Stomach (tissue), 9 donors: ENCODE results near the gene REX1BD. TPM values are rescaled to one million over a fixed set of nuclear protein-coding genes. Genes with fewer than 3 reads are reported as not detected.

Experiments
- DNase-seq, 2 donors: peaks; one replicate each; pipeline versions ENCODE4 v3.0.0 to v3.0.0-alpha.2; 2013 to 2019
- H3K27ac ChIP-seq, 5 donors: fragments of 200-600 bp in 4 of 5; sonication (generic) in 4 of 5; one replicate each; pipeline ENCODE4 v1.5.1; 2013 to 2019; ENCODE audit warnings: mild to moderate bottlenecking in 1 of 5, moderate library complexity in 1 of 5
- H3K27me3 ChIP-seq, 3 donors: fragments of 200-600 bp; sonication (generic); one replicate each; pipeline ENCODE4 v1.5.1; 2017 to 2019; ENCODE audit warnings: mixed run types in 1 of 3
- H3K36me3 ChIP-seq, 4 donors: fragments of 200-600 bp; sonication (generic); 1 replicate in 3 of 4; 2 replicates in 1 of 4; pipeline ENCODE4 v1.5.1; 2016 to 2019
- H3K4me1 ChIP-seq, 4 donors: fragments of 200-600 bp; sonication (generic); one replicate each; pipeline ENCODE4 v1.5.1; 2016 to 2019
- H3K4me3 ChIP-seq, 4 donors: fragments of 200-600 bp; sonication (generic) in 3 of 4; one replicate each; pipeline ENCODE4 v1.5.1; 2016 to 2019; ENCODE audit warnings: mild to moderate bottlenecking in 1 of 4
- H3K9me3 ChIP-seq, 4 donors: fragments of 200-600 bp; sonication (generic); one replicate each; pipeline ENCODE4 v1.5.1; 2016 to 2019
- CTCF ChIP-seq, 7 experiments: fragments of 450-650 bp in 4 of 7; fragments of 200-600 bp in 3 of 7; sonication (generic) in 3 of 7; IDR thresholded peaks; one replicate each; pipeline ENCODE4 v1.5.1; 2016 to 2019; ENCODE audit warnings: antibody characterized with exemption in 7 of 7, control low read depth in 2 of 7, mild to moderate bottlenecking in 1 of 7
- EP300 ChIP-seq: sonication (generic); formaldehyde crosslinking; IDR thresholded peaks from one replicate; pipeline ENCODE4 v1.6.1; 2017; ENCODE audit warnings: antibody characterized with exemption
- POLR2A ChIP-seq, 4 donors: fragments of 450-650 bp; IDR thresholded peaks; one replicate each; pipeline ENCODE4 v1.6.1; 2016; ENCODE audit warnings: antibody characterized with exemption in 4 of 4, control low read depth in 2 of 4, mild to moderate bottlenecking in 1 of 4, moderate library complexity in 1 of 4
- POLR2AphosphoS5 ChIP-seq, 3 donors: sonication (generic); formaldehyde crosslinking; IDR thresholded peaks; one replicate each; pipeline ENCODE4 v1.6.1; 2016; ENCODE audit warnings: antibody characterized with exemption in 3 of 3
- WGBS, 5 donors: extraction: QIAGEN DNeasy Blood & Tissue Kit in 3 of 5; methylation state at CpG; one replicate each; pipeline versions ENCODE4 v1.1.5 to v1.1.7; 2013 to 2018; 5-methylcytosine and 5-hydroxymethylcytosine counted together
- intact Hi-C: fragments of 100-400 bp; cut with DNase I; formaldehyde crosslinking; loops from one replicate; pipeline ENCODE4 v1.15.1; 2023; ENCODE audit warnings: low total_unique reads
- polyA plus RNA-seq, 3 donors: library from polyadenylated mRNA; stranded (reverse); fragments of 200-250 nt; gene quantifications; one replicate each; pipeline ENCODE4 v1.2.3, GENCODE V29; 2013
- small RNA-seq, 4 donors: library from RNA; depleted of rRNA; stranded (forward); fragments of <200 nt; gene quantifications; one replicate each; pipeline ENCODE3, GENCODE V24; 2016
- total RNA-seq, 5 donors: library from RNA; depleted of rRNA; stranded (reverse); fragments of >200 nt; gene quantifications; one replicate each; pipeline versions ENCODE4 v1.1.0 to v1.2.3, GENCODE V29; 2014 to 2016
- donor health status: healthy with polysubstance abuse.
- donor health status: Bipolar disorder and iron deficiency.
- donor health status: healthy.

REX1BD gene
- total and polyA plus RNA-seq, 8 donors, result 15.6 to 483 (median 114) TPM

DNA sequence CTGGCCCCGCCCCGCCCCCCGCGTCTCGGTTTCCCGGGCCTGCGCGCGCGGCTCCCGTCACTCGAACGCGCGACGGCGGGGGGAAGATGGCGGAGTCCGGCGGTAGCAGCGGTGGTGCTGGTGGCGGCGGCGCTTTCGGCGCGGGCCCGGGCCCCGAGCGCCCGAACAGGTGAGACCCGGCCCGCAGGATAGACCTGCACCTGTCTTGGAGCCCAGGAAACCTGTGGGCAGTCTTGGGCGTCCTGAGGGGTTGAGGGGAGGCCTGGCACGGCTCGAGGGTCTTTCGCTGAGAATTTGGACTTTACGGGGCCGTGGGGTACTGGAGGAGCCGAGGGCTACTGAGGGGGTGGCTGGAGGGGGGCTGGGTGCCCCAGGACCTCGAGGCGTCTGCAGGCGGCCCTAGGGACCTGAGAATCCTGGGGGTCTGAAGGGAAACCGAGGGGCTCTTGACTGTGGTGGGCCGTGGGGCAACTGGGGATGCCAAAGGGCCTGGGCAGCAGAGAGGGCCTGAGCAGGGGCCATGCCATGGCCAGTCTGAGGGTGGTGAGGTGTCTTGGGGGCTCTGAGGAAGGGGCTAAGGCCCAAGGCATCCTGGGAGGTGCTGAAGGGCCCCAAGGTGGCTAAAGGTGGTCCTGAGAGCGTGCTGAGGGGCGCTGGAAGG is 48.5 kb downstream of the REX1BD start, which contains the start of gene KLHL26:
KLHL26 (plus strand) TSS at position 60 of the 661 bp plus-strand sequence; CDS start at position 87, 27 bp downstream.
- H3K27me3 ChIP-seq, result no peaks in the 10 kb centered on the region
- intact Hi-C loops, result no loop called here
- no peaks in the 10 kb centered on the region for H3K9me3 ChIP-seq
- TF ChIP-seq EP300 (no peak), POLR2AphosphoS5 (IDR thresholded peaks at IDR 0.05) (peak; percentile 69 to 82 (median 73)), POLR2A (IDR thresholded peaks at IDR 0.05) (peak in 1 of 4 donors; percentile 30), CTCF (IDR thresholded peaks at IDR 0.05) (no peak)
- H3K27ac ChIP-seq, result peak within 1 kb of the TSS; percentile 86 to 94 (median 92)
- H3K4me1 ChIP-seq, result peaks cover 24 to 50% (median 40%) of the 10 kb centered on the region in 4 donors
- DNase-seq, result no peak
- H3K36me3 ChIP-seq, result peaks cover 0 to 3% (median 0%) of the 10 kb centered on the region in 4 donors
- H3K4me3 ChIP-seq, result peak within 1 kb of the TSS; percentile 82 to 92 (median 88)
- WGBS, 5 donors, result 3 to 19% (median 3%) methylated on average over 7 to 47 of the region's 47 CpGs

- peak; percentile 73 to 84 for DNase-seq
- no peaks in the 10 kb centered on the region for H3K27me3 ChIP-seq
- 6 to 21% (median 11%) methylated on average over 3 of the region's 3 CpGs for WGBS, 5 donors
- peaks cover 0 to 3% (median 0%) of the 10 kb centered on the region in 4 donors for H3K36me3 ChIP-seq
- no peak for TF ChIP-seq POLR2A (IDR thresholded peaks at IDR 0.05)
- no peak for TF ChIP-seq CTCF (IDR thresholded peaks at IDR 0.05)
- TF ChIP-seq EP300, result no peak
- TF ChIP-seq POLR2AphosphoS5 (IDR thresholded peaks at IDR 0.05), result no peak
- H3K9me3 ChIP-seq, result no peaks in the 10 kb centered on the region
- peaks cover 24 to 50% (median 40%) of the 10 kb centered on the region in 4 donors for H3K4me1 ChIP-seq
- peak overlapping the region; percentile 82 to 92 (median 88) for H3K4me3 ChIP-seq
- H3K27ac ChIP-seq, result peak overlapping the region; percentile 86 to 94 (median 92)
- intact Hi-C loops, result no loop called here
Measured at GRCh38 chr19:18637673-18638630, 49.4 kb downstream of the REX1BD start.

DNA sequence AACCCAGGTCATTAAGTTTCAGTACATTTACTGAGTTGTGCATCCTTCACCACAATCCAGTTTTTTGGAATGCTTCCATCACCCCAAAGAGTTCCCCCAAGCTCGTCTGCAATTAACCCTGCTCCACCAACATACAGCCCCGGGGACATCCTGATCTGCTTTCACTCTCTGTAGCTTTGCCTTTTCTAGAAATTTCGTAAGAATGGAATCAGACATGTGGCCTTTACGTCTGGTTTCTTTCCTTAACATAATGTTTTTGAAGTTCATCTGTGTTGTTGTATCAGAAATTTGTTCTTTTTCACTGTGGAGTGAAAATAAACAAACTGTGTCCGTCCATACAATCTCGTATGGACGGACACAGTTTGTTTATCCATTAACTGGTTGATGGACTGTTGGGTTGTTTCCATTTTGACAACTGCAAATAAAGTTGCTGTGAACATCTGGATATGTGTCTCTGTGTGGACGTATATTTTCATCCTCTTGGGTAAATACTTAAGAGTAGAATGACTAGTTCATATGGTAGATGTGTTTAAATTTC is 51.2 kb downstream of the REX1BD start:
- intact Hi-C loops, result no loop called here
- Histone ChIP-seq H3K27ac (peak overlapping the region in 1 of 5 donors; percentile 14), H3K4me1 (peaks cover 31 to 54% (median 45%) of the 10 kb centered on the region in 4 donors), H3K4me3 (no peak overlapping the region), H3K27me3 (no peaks in the 10 kb centered on the region), H3K36me3 (peaks cover 0 to 3% (median 0%) of the 10 kb centered on the region in 4 donors), H3K9me3 (no peaks in the 10 kb centered on the region)
- TF ChIP-seq CTCF (IDR thresholded peaks at IDR 0.05) (no peak), POLR2AphosphoS5 (IDR thresholded peaks at IDR 0.05) (no peak), POLR2A (IDR thresholded peaks at IDR 0.05) (no peak), EP300 (no peak)
- 57 to 72% (median 62%) methylated on average over 8 of the region's 8 CpGs for WGBS, 5 donors
- no peak for DNase-seq

Small RNA genes within 50 kb of the gene (small RNA-seq; reads per million reads assigned to genes)
- gene RN7SL155P, result 0 reads per million in 4 donors

Other genes with a start within 250 kb of the REX1BD start
- gene PGPEP1, start 248.2 kb upstream of the REX1BD start, total RNA-seq, result 10 to 100 TPM in 4 of 5 donors, 1 to 10 TPM in 1; 8.0 to 58.9 (median 22.9) TPM
- 10 to 100 TPM in 2 of 3 donors, 1 to 10 TPM in 1; 8.4 to 40.0 (median 31.8) TPM for gene PGPEP1, start 248.2 kb upstream of the REX1BD start, polyA plus RNA-seq
- gene GDF15, start 202.6 kb upstream of the REX1BD start, total RNA-seq, result 100 to 1,000 TPM in 1 of 5 donors, 10 to 100 TPM in 4; 17.3 to 102 (median 46.9) TPM
- 100 to 1,000 TPM in 1 of 3 donors, 10 to 100 TPM in 2; 14.2 to 134 (median 44.5) TPM for gene GDF15, start 202.6 kb upstream of the REX1BD start, polyA plus RNA-seq
- 10 to 100 TPM in 1 of 5 donors, 1 to 10 TPM in 2, not detected in 2; 2.9 to 11.2 (median 7.2) TPM for gene LRRC25, start 191.2 kb upstream of the REX1BD start, total RNA-seq
- gene LRRC25, start 191.2 kb upstream of the REX1BD start, polyA plus RNA-seq, result 1 to 10 TPM in 2 of 3 donors, under 1 TPM in 1; 0.98 to 2.4 (median 1.7) TPM
- gene SSBP4, start 169.4 kb upstream of the REX1BD start, total RNA-seq, result 100 to 1,000 TPM in 1 of 5 donors, 10 to 100 TPM in 4; 22.8 to 253 (median 39.7) TPM
- gene SSBP4, start 169.4 kb upstream of the REX1BD start, polyA plus RNA-seq, result 10 to 100 TPM; 49.9 to 77.6 (median 54.4) TPM
- 10 to 100 TPM in 4 of 5 donors, 1 to 10 TPM in 1; 7.8 to 47.3 (median 15.8) TPM for gene ISYNA1, start 150.7 kb upstream of the REX1BD start, total RNA-seq
- 10 to 100 TPM in 2 of 3 donors, 1 to 10 TPM in 1; 9.5 to 39.7 (median 15.0) TPM for gene ISYNA1, start 150.7 kb upstream of the REX1BD start, polyA plus RNA-seq
- gene ELL, start 66.7 kb upstream of the REX1BD start, total RNA-seq, result 10 to 100 TPM in 3 of 5 donors, 1 to 10 TPM in 2; 8.0 to 88.7 (median 13.5) TPM
- gene ELL, start 66.7 kb upstream of the REX1BD start, polyA plus RNA-seq, result 10 to 100 TPM in 1 of 3 donors, 1 to 10 TPM in 2; 4.1 to 12.7 (median 8.1) TPM
- gene FKBP8, start 45.2 kb upstream of the REX1BD start, total RNA-seq, result 100 to 1,000 TPM in 4 of 5 donors, 10 to 100 TPM in 1; 87.8 to 819 (median 197) TPM
- 100 to 1,000 TPM; 157 to 254 (median 249) TPM for gene FKBP8, start 45.2 kb upstream of the REX1BD start, polyA plus RNA-seq
- 100 to 1,000 TPM in 2 of 5 donors, 10 to 100 TPM in 3; 30.8 to 513 (median 55.4) TPM for gene KXD1, start 30.9 kb upstream of the REX1BD start, total RNA-seq
- 100 to 1,000 TPM in 1 of 3 donors, 10 to 100 TPM in 2; 71.0 to 131 (median 84.5) TPM for gene KXD1, start 30.9 kb upstream of the REX1BD start, polyA plus RNA-seq
- 100 to 1,000 TPM in 4 of 5 donors, 10 to 100 TPM in 1; 84.3 to 596 (median 358) TPM for gene UBA52, start 16.9 kb upstream of the REX1BD start, total RNA-seq
- gene UBA52, start 16.9 kb upstream of the REX1BD start, polyA plus RNA-seq, result 1,000 to 10,000 TPM; 1,291 to 1,681 (median 1,311) TPM
- 10 to 100 TPM in 1 of 5 donors, 1 to 10 TPM in 3, not detected in 1; 2.6 to 12.6 (median 5.6) TPM for gene CRLF1, start 18.0 kb downstream of the REX1BD start, total RNA-seq
- 10 to 100 TPM; 12.3 to 15.9 (median 14.2) TPM for gene CRLF1, start 18.0 kb downstream of the REX1BD start, polyA plus RNA-seq
- gene TMEM59L, start 24.1 kb downstream of the REX1BD start, total RNA-seq, result 1 to 10 TPM in 2 of 5 donors, not detected in 3; 1.8 to 4.7 TPM
- gene TMEM59L, start 24.1 kb downstream of the REX1BD start, polyA plus RNA-seq, result 1 to 10 TPM in 1 of 3 donors, under 1 TPM in 1, not detected in 1; 0.25 to 3.7 TPM
- 10 to 100 TPM in 2 of 5 donors, 1 to 10 TPM in 3; 1.2 to 45.1 (median 7.0) TPM for gene KLHL26, start 48.2 kb downstream of the REX1BD start, total RNA-seq
- gene KLHL26, start 48.2 kb downstream of the REX1BD start, polyA plus RNA-seq, result 1 to 10 TPM; 3.2 to 4.4 (median 3.7) TPM
- gene CRTC1, start 94.9 kb downstream of the REX1BD start, total RNA-seq, result 10 to 100 TPM in 1 of 5 donors, 1 to 10 TPM in 3, not detected in 1; 4.2 to 28.0 (median 4.7) TPM
- gene CRTC1, start 94.9 kb downstream of the REX1BD start, polyA plus RNA-seq, result 1 to 10 TPM; 4.6 to 8.4 (median 4.6) TPM
- gene COMP, start 202.5 kb downstream of the REX1BD start, total RNA-seq, result 1 to 10 TPM in 1 of 5 donors, not detected in 4; 1.4 TPM
- 1 to 10 TPM in 2 of 3 donors, under 1 TPM in 1; 0.62 to 4.1 (median 1.8) TPM for gene COMP, start 202.5 kb downstream of the REX1BD start, polyA plus RNA-seq
- 100 to 1,000 TPM in 1 of 5 donors, 10 to 100 TPM in 4; 26.3 to 111 (median 46.6) TPM for gene UPF1, start 243.2 kb downstream of the REX1BD start, total RNA-seq
- gene UPF1, start 243.2 kb downstream of the REX1BD start, polyA plus RNA-seq, result 10 to 100 TPM; 27.5 to 35.4 (median 32.2) TPM